KMS-11 (cell line): ENCODE measurements around the gene ARID1A.
"Not testable (repeated sequence)": the region's sequence is repeated elsewhere in the genome, so short reads cannot be mapped to it uniquely, and the experiment has no call there.

Experiments used
- H2AFZ ChIP-seq: fragments of 200-600 bp; sonication (generic); 2 replicates; pipeline ENCODE4 v1.6.1; 2016; ENCODE audit warnings: antibody characterized with exemption, mixed run types, low read depth
- H3K27ac ChIP-seq: fragments of 200-600 bp; sonication (generic); 2 replicates; pipeline ENCODE4 v1.6.1; 2016; ENCODE audit warnings: mild to moderate bottlenecking, mixed run types
- H3K27me3 ChIP-seq: fragments of 200-600 bp; sonication (generic); 2 replicates; pipeline ENCODE4 v1.6.1; 2017; ENCODE audit warnings: mild to moderate bottlenecking, low read depth, mixed run types, moderate library complexity; ENCODE audit not compliant: insufficient read depth
- H3K36me3 ChIP-seq: fragments of 200-600 bp; sonication (generic); 2 replicates; pipeline ENCODE4 v1.6.1; 2017; ENCODE audit warnings: mild to moderate bottlenecking, mixed run types; ENCODE audit not compliant: insufficient read depth
- H3K4me1 ChIP-seq: fragments of 200-600 bp; sonication (generic); 2 replicates; pipeline ENCODE4 v1.6.1; 2016; ENCODE audit warnings: mild to moderate bottlenecking, low read depth, mixed run types; ENCODE audit not compliant: poor library complexity, severe bottlenecking
- H3K4me2 ChIP-seq: fragments of 200-600 bp; sonication (generic); 2 replicates; pipeline ENCODE4 v1.7.0; 2016; ENCODE audit warnings: mild to moderate bottlenecking, mixed run types
- H3K4me3 ChIP-seq: fragments of 200-600 bp; sonication (generic); IDR thresholded peaks from 2 replicates; pipeline ENCODE4 v1.6.1; 2017; ENCODE audit warnings: low read depth, low read length, mixed read lengths; ENCODE audit not compliant: insufficient read depth
- H3K79me2 ChIP-seq: fragments of 200-600 bp; sonication (generic); 2 replicates; pipeline ENCODE4 v1.6.1; 2016; ENCODE audit warnings: low read depth, mixed run types; ENCODE audit not compliant: insufficient read depth
- H3K9ac ChIP-seq: fragments of 200-600 bp; sonication (generic); 2 replicates; pipeline ENCODE4 v1.6.1; 2016; ENCODE audit warnings: mild to moderate bottlenecking, mixed run types
- H4K20me1 ChIP-seq: fragments of 200-600 bp; sonication (generic); 2 replicates; pipeline ENCODE4 v1.6.1; 2016; ENCODE audit warnings: mild to moderate bottlenecking, mixed run types; ENCODE audit not compliant: insufficient read depth
- CTCF ChIP-seq: fragments of 200-600 bp; sonication (generic); conservative IDR thresholded peaks from 2 replicates; pipeline ENCODE4 v1.6.1; 2017; ENCODE audit warnings: low read depth, mild to moderate bottlenecking, antibody characterized with exemption, low read length, moderate library complexity, mixed read lengths

The ARID1A gene

GRCh38 chr1:26794391-26794790, 98.6 kb downstream of the ARID1A start:
- no peak overlapping the region for H3K4me3 ChIP-seq
- H3K36me3 ChIP-seq: no peaks in the 10 kb centered on the region
- H4K20me1 ChIP-seq: no peaks in the 10 kb centered on the region
- H3K27me3 ChIP-seq: no peaks in the 10 kb centered on the region
- no peaks in the 10 kb centered on the region for H3K79me2 ChIP-seq
- peaks cover 2% of the 10 kb centered on the region for H3K4me1 ChIP-seq
- no peak overlapping the region for H2AFZ ChIP-seq
- no peak for TF ChIP-seq CTCF
- H3K27ac ChIP-seq: no peak overlapping the region
- no peak overlapping the region for H3K4me2 ChIP-seq
- H3K9ac ChIP-seq: no peak overlapping the region

DNA sequence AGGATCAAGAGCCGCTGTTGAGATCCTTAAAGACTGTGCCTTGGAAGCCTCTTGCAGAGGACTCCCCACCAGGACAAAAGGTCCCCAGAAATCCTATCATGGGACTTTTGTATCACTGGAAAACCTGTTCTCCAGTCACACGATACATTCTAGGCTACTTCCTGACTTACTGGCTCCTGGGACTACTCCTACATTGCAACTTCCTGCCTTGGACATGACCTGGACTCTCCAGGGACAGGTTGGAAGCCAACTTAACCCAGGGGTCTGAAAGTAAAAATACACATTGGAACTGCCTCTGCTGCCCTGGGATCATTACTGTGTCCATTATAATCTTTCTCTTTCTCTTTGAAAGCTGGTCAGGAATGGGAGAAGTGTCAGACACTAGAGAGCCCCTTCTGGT, 101.8 kb downstream of the ARID1A start:
- TF ChIP-seq CTCF: no peak
- Histone ChIP-seq H4K20me1 (no peaks in the 10 kb centered on the region), H3K27me3 (no peaks in the 10 kb centered on the region), H2AFZ (no peak overlapping the region), H3K36me3 (no peaks in the 10 kb centered on the region), H3K27ac (no peak overlapping the region), H3K4me2 (no peak overlapping the region), H3K79me2 (no peaks in the 10 kb centered on the region), H3K4me3 (no peak overlapping the region), H3K9ac (no peak overlapping the region), H3K4me1 (peaks cover 12% of the 10 kb centered on the region)

GRCh38 chr1:26799479-26800142, 103.8 kb downstream of the ARID1A start:
- H3K27me3 ChIP-seq: no peaks in the 10 kb centered on the region
- H3K4me1 ChIP-seq: peaks cover 12% of the 10 kb centered on the region
- no peak overlapping the region for H3K27ac ChIP-seq
- no peaks in the 10 kb centered on the region for H4K20me1 ChIP-seq
- no peaks in the 10 kb centered on the region for H3K36me3 ChIP-seq
- H3K79me2 ChIP-seq: no peaks in the 10 kb centered on the region
- H3K9ac ChIP-seq: no peak overlapping the region
- no peak overlapping the region for H3K4me2 ChIP-seq
- no peak overlapping the region for H3K4me3 ChIP-seq
- no peak for TF ChIP-seq CTCF
- H2AFZ ChIP-seq: no peak overlapping the region

DNA sequence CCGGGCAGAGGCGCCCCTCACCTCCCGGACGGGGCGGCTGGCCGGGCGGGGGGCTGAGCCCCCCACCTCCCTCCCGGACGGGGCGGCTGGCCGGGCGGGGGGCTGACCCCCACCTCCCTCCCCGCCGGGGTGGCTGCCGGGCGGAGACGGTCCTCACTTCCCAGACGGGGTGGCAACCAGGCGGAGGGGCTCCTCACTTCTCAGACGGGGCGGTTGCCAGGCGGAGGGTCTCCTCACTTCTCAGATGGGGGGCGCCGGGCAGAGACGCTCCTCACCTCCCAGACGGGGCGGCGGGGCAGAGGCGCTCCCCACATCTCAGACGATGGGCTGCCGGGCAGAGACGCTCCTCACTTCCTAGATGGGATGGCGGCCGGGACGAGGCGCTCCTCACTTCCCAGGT, 108.1 kb downstream of the ARID1A start:
- H3K36me3 ChIP-seq, H3K9ac ChIP-seq, H3K79me2 ChIP-seq, H4K20me1 ChIP-seq, H3K27ac ChIP-seq, H3K4me2 ChIP-seq, H2AFZ ChIP-seq, H3K4me3 ChIP-seq, H3K27me3 ChIP-seq: not testable (repeated sequence)
- peaks cover 12% of the 10 kb centered on the region for H3K4me1 ChIP-seq

DNA sequence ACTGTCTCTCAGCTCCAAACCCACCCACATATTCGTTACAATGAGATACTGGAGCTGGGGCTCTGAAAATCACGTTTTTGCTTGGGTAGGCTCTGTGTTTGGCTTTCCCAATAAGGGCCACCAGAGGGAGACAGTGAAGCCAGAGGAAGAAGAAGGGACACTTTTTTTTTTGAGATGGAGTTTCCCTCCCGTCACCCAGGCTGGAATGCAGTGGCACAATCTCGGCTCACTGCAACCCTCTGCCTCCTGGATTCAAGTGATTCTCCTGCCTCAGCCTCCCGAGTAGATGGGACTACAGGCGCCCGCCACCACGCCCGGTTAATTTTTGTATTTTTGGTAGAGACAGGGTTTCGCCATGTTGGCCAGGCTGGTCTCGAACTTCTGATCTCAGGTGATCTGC, 114.3 kb downstream of the ARID1A start:
- H3K4me2 ChIP-seq, H3K27me3 ChIP-seq, H3K27ac ChIP-seq, H3K36me3 ChIP-seq, H3K9ac ChIP-seq, H4K20me1 ChIP-seq, H3K4me3 ChIP-seq, H3K79me2 ChIP-seq: not testable (repeated sequence)
- TF ChIP-seq CTCF: peak; percentile 59
- H3K4me1 ChIP-seq: peaks cover 17% of the 10 kb centered on the region
- H2AFZ ChIP-seq: peak overlapping the region; percentile 58; the same call in 1 of the 2 replicates
